ENCODE data around the gene ZBTB43. TPM values are rescaled to one million over a fixed set of nuclear protein-coding genes. Genes with fewer than 3 reads are reported as not detected.
A peak's percentile ranks its signal among the peaks of the same experiment; 100 is the strongest.

Gene ZBTB43
- total RNA-seq, 2 experiments from 2014 or later: 14.3 to 21.1 TPM

- ATAC-seq (no peak), DNase-seq (no peak)
- Mint-ChIP-seq H3K27ac (no peak overlapping the region), H3K36me3 (ENCODE audit: low read depth) (peaks cover 35% of the 10 kb centered on the region), H3K4me1 (ENCODE audit: low read depth) (peaks cover 35% of the 10 kb centered on the region), H3K9me3 (no peaks in the 10 kb centered on the region), H3K27me3 (no peaks in the 10 kb centered on the region), H3K4me3 (no peak overlapping the region)
- intact Hi-C loops (cut with micrococcal nuclease): no loop called here
- ChIA-PET CTCF (no interaction called here), POLR2A (interaction anchor here (1.8 kb wide), 1 partner anchor 15 kb away, joined by 5 read pairs; no protein-coding TSS in a partner anchor)
- TF ChIP-seq CTCF (IDR thresholded peaks at IDR 0.05): no peak
Observed at GRCh38 chr9:126836216-126836615, 31.4 kb downstream of the ZBTB43 start.

- intact Hi-C loops (cut with micrococcal nuclease): no loop called here
- no peaks in the 10 kb centered on the region for H3K9me3 Mint-ChIP-seq
- ChIA-PET CTCF (interaction anchor here (1.2 kb wide), 1 partner anchor 21 kb away, joined by 3 read pairs; no protein-coding TSS in a partner anchor), POLR2A (interaction anchor here (0.9 kb wide), 1 partner anchor 27 kb away, joined by 3 read pairs; no protein-coding TSS in a partner anchor)
- ATAC-seq (peak; percentile 45), DNase-seq (no peak)
- H3K4me1 Mint-ChIP-seq (ENCODE audit: low read depth): peaks cover 36% of the 10 kb centered on the region
- peaks cover 23% of the 10 kb centered on the region for H3K36me3 Mint-ChIP-seq (ENCODE audit: low read depth)
- TF ChIP-seq CTCF (IDR thresholded peaks at IDR 0.05): no peak
- no peak overlapping the region for H3K4me3 Mint-ChIP-seq
- no peaks in the 10 kb centered on the region for H3K27me3 Mint-ChIP-seq
- H3K27ac Mint-ChIP-seq: no peak overlapping the region
Observed at GRCh38 chr9:126838055-126838811, 33.4 kb downstream of the ZBTB43 start.

- ATAC-seq (peak; percentile 51), DNase-seq (peak; percentile 19)
- Mint-ChIP-seq H3K27me3 (no peaks in the 10 kb centered on the region), H3K27ac (no peak overlapping the region), H3K4me1 (ENCODE audit: low read depth) (peaks cover 41% of the 10 kb centered on the region), H3K36me3 (ENCODE audit: low read depth) (peaks cover 16% of the 10 kb centered on the region), H3K4me3 (no peak overlapping the region), H3K9me3 (no peaks in the 10 kb centered on the region)
- intact Hi-C loops (cut with micrococcal nuclease): no loop called here
- ChIA-PET POLR2A (interaction anchor here (0.6 to 0.9 kb wide), 2 partner anchors 26 to 585 kb away, joined by 3 to 4 read pairs; no protein-coding TSS in a partner anchor), CTCF (interaction anchor here (1.2 kb wide), 1 partner anchor 21 kb away, joined by 3 read pairs; no protein-coding TSS in a partner anchor)
- no peak for TF ChIP-seq CTCF (IDR thresholded peaks at IDR 0.05)
Observed at GRCh38 chr9:126838895-126839294, 34.1 kb downstream of the ZBTB43 start.

- no peaks in the 10 kb centered on the region for H3K9me3 Mint-ChIP-seq
- ChIA-PET POLR2A (interaction anchor here (0.6 to 0.9 kb wide), 2 partner anchors 26 to 585 kb away, joined by 3 to 4 read pairs; no protein-coding TSS in a partner anchor), CTCF (interaction anchor here (1.2 kb wide), 1 partner anchor 20 kb away, joined by 3 read pairs; no protein-coding TSS in a partner anchor)
- no peak overlapping the region for H3K4me3 Mint-ChIP-seq
- ATAC-seq: no peak
- H3K36me3 Mint-ChIP-seq (ENCODE audit: low read depth): peaks cover 12% of the 10 kb centered on the region
- no peak overlapping the region for H3K27ac Mint-ChIP-seq
- no peak for TF ChIP-seq CTCF (IDR thresholded peaks at IDR 0.05)
- intact Hi-C loops (cut with micrococcal nuclease): no loop called here
- no peak for DNase-seq
- H3K4me1 Mint-ChIP-seq (ENCODE audit: low read depth): peaks cover 42% of the 10 kb centered on the region
- H3K27me3 Mint-ChIP-seq: no peaks in the 10 kb centered on the region
Observed at GRCh38 chr9:126839301-126839700, 34.5 kb downstream of the ZBTB43 start.

Measured in activated CD8-positive, alpha-beta T cell treated with anti-CD3 and anti-CD28 coated beads for 36 hours (primary cell).